HEK293T (cell line): ENCODE results near the gene PPP1R27.

Experiments
- CTCF ChIA-PET: fragments of 350-600 bp; formaldehyde crosslinking; extraction: SDS; loops from one replicate; lab custom pipeline; 2021; ENCODE audit warnings: antibody characterized with exemption, inconsistent platforms; lab: Yijun Ruan, JAX
- POLR2A ChIA-PET: fragments of 350-600 bp; formaldehyde crosslinking; extraction: SDS; loops from one replicate; lab custom pipeline; 2020; ENCODE audit warnings: antibody characterized with exemption, inconsistent platforms; lab: Yijun Ruan, JAX
- DNase-seq: peaks from one replicate; pipeline ENCODE4 v3.0.0; 2012; ENCODE audit warnings: mixed read lengths; ENCODE audit errors: extremely low spot score
- ARNT ChIP-seq: fragments of 450-650 bp; IDR thresholded peaks from 2 replicates; pipeline ENCODE4 v1.6.1; 2017; ENCODE audit warnings: mild to moderate bottlenecking
- BHLHE40 ChIP-seq: fragments of 450-650 bp; IDR thresholded peaks from 2 replicates; pipeline ENCODE4 v1.6.1; 2016; ENCODE audit warnings: mild to moderate bottlenecking, moderate library complexity, borderline replicate concordance
- CTBP1 ChIP-seq: fragments of 450-650 bp; IDR thresholded peaks from 2 replicates; pipeline ENCODE4 v1.6.1; 2016; ENCODE audit warnings: borderline replicate concordance
- ELF4 ChIP-seq: fragments of 450-650 bp; IDR thresholded peaks from 2 replicates; pipeline ENCODE4 v1.6.1; 2017; ENCODE audit warnings: antibody characterized with exemption
- FOXK2 ChIP-seq: fragments of 450-650 bp; IDR thresholded peaks from 2 replicates; pipeline ENCODE4 v1.6.1; 2016; ENCODE audit warnings: mild to moderate bottlenecking
- FOXM1 ChIP-seq: fragments of 450-650 bp; IDR thresholded peaks from 2 replicates; pipeline ENCODE4 v1.6.1; 2017; ENCODE audit warnings: mild to moderate bottlenecking, borderline replicate concordance
- HDGF ChIP-seq: fragments of 450-650 bp; IDR thresholded peaks from 2 replicates; pipeline ENCODE4 v1.6.1; 2017; ENCODE audit warnings: antibody characterized with exemption, borderline replicate concordance
- L3MBTL2 ChIP-seq: fragments of 450-650 bp; conservative IDR thresholded peaks from 2 replicates; pipeline ENCODE4 v1.6.1; 2016; ENCODE audit warnings: mild to moderate bottlenecking
- LEF1 ChIP-seq: fragments of 450-650 bp; IDR thresholded peaks from 2 replicates; pipeline ENCODE4 v1.6.1; 2017; ENCODE audit warnings: mild to moderate bottlenecking, borderline replicate concordance
- NFRKB ChIP-seq: fragments of 450-650 bp; IDR thresholded peaks from 2 replicates; pipeline ENCODE4 v1.6.1; 2016; ENCODE audit warnings: mild to moderate bottlenecking, moderate library complexity
- SUZ12 ChIP-seq: fragments of 450-650 bp; IDR thresholded peaks from 2 replicates; pipeline ENCODE4 v1.6.1; 2016; ENCODE audit warnings: mild to moderate bottlenecking
- TARDBP ChIP-seq: fragments of 450-650 bp; IDR thresholded peaks from 2 replicates; pipeline ENCODE4 v1.6.1; 2016
- ZNF384 ChIP-seq: fragments of 450-650 bp; IDR thresholded peaks from 2 replicates; pipeline ENCODE4 v1.6.1; 2016
- TF ChIP-seq, protein P1 (sequence below): fragments of 450-650 bp; IDR thresholded peaks from 2 replicates; pipeline ENCODE4 v1.6.1; 2016

Gene PPP1R27

DNA sequence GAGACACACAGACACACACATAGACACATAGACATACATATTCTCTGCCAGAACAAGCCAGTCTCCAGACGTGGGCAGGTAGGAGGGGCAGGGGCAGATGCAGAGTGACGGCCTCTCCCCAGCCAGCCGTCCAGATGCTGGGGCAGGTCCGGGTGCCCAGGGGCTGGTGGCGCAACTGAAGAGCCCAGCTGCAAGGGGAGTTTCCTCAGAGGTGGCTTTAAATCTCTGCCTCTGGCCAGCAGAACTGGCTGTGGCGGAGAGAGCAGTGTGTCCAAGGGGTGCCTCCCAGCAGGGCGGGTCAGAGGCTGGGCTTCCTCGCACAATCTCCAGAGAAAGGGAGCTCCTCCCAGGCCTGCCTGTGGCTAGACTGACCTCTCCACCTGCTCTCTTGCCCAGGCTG lies 40.3 kb downstream of the PPP1R27 start:
- no peak for TF ChIP-seq NFRKB
- CTCF ChIA-PET = no interaction called here
- DNase-seq = no peak
- POLR2A ChIA-PET = interaction anchor here (0.8 to 0.9 kb wide), 2 partner anchors 59 to 143 kb away, joined by 3 to 4 read pairs; no protein-coding TSS in a partner anchor

DNA sequence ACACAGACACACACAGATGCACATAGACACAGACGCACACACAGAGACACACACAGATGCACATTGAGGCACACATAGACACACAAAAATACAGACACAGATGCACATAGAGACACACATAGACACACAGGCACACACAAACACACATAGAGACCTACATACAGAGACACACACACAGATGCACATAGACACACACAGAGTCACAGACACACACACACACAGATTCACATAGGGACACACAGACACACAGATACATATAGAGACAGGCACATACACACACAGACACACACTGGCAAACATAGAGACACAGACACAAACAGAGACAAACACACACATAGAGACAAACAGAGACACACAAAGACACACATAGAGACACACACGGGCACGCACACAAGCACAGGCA lies 40.8 kb downstream of the PPP1R27 start:
- TF ChIP-seq ELF4 (no peak), SUZ12 (no peak), BHLHE40 (no peak), FOXK2 (no peak), NFRKB (no peak), L3MBTL2 (no peak), FOXM1 (no peak), ZNF384 (no peak), LEF1 (no peak), CTBP1 (no peak), HDGF (no peak), TARDBP (no peak)
- TF ChIP-seq, protein P1, sequence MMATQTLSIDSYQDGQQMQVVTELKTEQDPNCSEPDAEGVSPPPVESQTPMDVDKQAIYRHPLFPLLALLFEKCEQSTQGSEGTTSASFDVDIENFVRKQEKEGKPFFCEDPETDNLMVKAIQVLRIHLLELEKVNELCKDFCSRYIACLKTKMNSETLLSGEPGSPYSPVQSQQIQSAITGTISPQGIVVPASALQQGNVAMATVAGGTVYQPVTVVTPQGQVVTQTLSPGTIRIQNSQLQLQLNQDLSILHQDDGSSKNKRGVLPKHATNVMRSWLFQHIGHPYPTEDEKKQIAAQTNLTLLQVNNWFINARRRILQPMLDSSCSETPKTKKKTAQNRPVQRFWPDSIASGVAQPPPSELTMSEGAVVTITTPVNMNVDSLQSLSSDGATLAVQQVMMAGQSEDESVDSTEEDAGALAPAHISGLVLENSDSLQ = no peak
- ChIA-PET CTCF (no interaction called here), POLR2A (no interaction called here)

DNA sequence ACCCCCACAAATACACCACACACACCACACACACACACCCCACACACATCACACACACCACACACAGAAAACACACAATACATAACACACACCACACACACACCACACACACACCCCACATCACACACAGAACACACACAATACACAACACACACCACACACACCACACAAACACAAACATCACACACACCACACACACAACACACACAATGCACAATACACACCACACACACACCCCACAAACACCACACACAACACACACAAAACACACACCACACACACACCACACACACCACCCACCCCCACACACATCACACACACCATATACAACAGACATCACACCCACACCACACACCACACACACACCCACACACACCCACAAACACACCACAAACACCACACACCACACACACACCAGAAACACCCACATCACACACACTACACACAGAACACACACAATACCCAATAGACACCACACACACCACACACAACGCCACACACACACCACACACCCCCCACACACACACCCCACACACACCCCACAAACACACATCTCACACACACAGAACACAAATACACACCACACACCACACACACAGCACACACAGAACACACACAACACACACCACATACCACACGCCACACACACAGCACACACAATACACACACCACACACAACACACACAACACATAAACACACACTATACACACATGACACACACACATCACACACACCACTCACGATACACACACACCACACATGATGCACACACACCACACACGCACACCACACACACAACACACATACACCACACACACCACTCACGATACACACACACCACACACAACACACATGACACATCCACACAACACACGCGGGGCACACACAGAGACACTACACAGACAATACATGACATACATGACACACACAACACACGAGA lies 41.9 kb downstream of the PPP1R27 start:
- no peak for DNase-seq
- POLR2A ChIA-PET = no interaction called here
- CTCF ChIA-PET = no interaction called here
- 0 out of 2 replicates have a peak, but pooled peaks have one; percentile 14 for TF ChIP-seq TARDBP
- TF ChIP-seq ARNT = no peak

More for the DNA sequence above, 40.8 kb downstream of the PPP1R27 start:
- no peak for DNase-seq
